Type B pancreatic cell (in vitro differentiated cells): ENCODE results near the gene GNAI3. TPM values are rescaled to one million over a fixed set of nuclear protein-coding genes. Genes with fewer than 3 reads are reported as not detected.

Experiments used
- DNase-seq: peaks from one replicate; pipeline ENCODE4 v3.0.0; 2021; ENCODE audit warnings: mixed read lengths; ENCODE audit not compliant: unreplicated experiment; ENCODE audit errors: extremely low spot score
- H3K27ac Mint-ChIP-seq: 2 replicates; pipeline ENCODE4 v1.8.0; 2021; ENCODE audit warnings: mild to moderate bottlenecking, mixed read lengths
- H3K27me3 Mint-ChIP-seq: 2 replicates; pipeline ENCODE4 v1.8.0; 2021; ENCODE audit warnings: mixed read lengths
- H3K36me3 Mint-ChIP-seq: 2 replicates; pipeline ENCODE4 v1.8.0; 2021; ENCODE audit warnings: mixed read lengths
- H3K4me1 Mint-ChIP-seq: one replicate; pipeline ENCODE4 v1.8.0; 2021; ENCODE audit warnings: mixed read lengths; ENCODE audit not compliant: unreplicated experiment
- H3K4me3 Mint-ChIP-seq: 2 replicates; pipeline ENCODE4 v1.8.0; 2021; ENCODE audit warnings: mild to moderate bottlenecking, mixed read lengths
- H3K9me3 Mint-ChIP-seq: 2 replicates; pipeline ENCODE4 v1.8.0; 2021; ENCODE audit warnings: mixed read lengths
- CTCF ChIP-seq: fragments of 200-600 bp; sonication (generic); conservative IDR thresholded peaks from 2 replicates; pipeline ENCODE4 v1.5.0; 2021; ENCODE audit warnings: antibody characterized with exemption, mild to moderate bottlenecking
- total RNA-seq: library from RNA; stranded (reverse); gene quantifications from 2 replicates; pipeline ENCODE4 v1.2.1, GENCODE V29; 2021; ENCODE audit warnings: low replicate concordance

Gene GNAI3
- total RNA-seq, 1 donor from 2014 or later: 8.9 TPM

GRCh38 chr1:109559995-109560394 is 11.6 kb downstream of the GNAI3 start:
- H3K9me3 Mint-ChIP-seq: no peaks in the 10 kb centered on the region
- peaks cover 30% of the 10 kb centered on the region for H3K4me1 Mint-ChIP-seq
- H3K4me3 Mint-ChIP-seq: no peak overlapping the region
- no peak overlapping the region for H3K27ac Mint-ChIP-seq
- no peaks in the 10 kb centered on the region for H3K27me3 Mint-ChIP-seq
- TF ChIP-seq CTCF: no peak
- no peaks in the 10 kb centered on the region for H3K36me3 Mint-ChIP-seq
- no peak for DNase-seq

GRCh38 chr1:109564194-109564878 is 15.9 kb downstream of the GNAI3 start:
- Mint-ChIP-seq H3K4me1 (peaks cover 37% of the 10 kb centered on the region), H3K27me3 (no peaks in the 10 kb centered on the region), H3K27ac (peak overlapping the region; percentile 37), H3K36me3 (no peaks in the 10 kb centered on the region), H3K9me3 (no peaks in the 10 kb centered on the region), H3K4me3 (no peak overlapping the region)
- DNase-seq: no peak
- TF ChIP-seq CTCF: no peak

- H3K4me3 Mint-ChIP-seq: no peak overlapping the region
- no peak for DNase-seq
- no peak for TF ChIP-seq CTCF
- no peaks in the 10 kb centered on the region for H3K36me3 Mint-ChIP-seq
- no peaks in the 10 kb centered on the region for H3K27me3 Mint-ChIP-seq
- peaks cover 31% of the 10 kb centered on the region for H3K4me1 Mint-ChIP-seq
- no peaks in the 10 kb centered on the region for H3K9me3 Mint-ChIP-seq
- peak overlapping the region; percentile 1 for H3K27ac Mint-ChIP-seq
Measured at GRCh38 chr1:109565241-109565640, 16.8 kb downstream of the GNAI3 start.

- H3K27ac Mint-ChIP-seq: peak overlapping the region; percentile 30
- H3K27me3 Mint-ChIP-seq: no peaks in the 10 kb centered on the region
- no peak for TF ChIP-seq CTCF
- no peaks in the 10 kb centered on the region for H3K9me3 Mint-ChIP-seq
- no peak for DNase-seq
- H3K4me1 Mint-ChIP-seq: peaks cover 25% of the 10 kb centered on the region
- no peak overlapping the region for H3K4me3 Mint-ChIP-seq
- no peaks in the 10 kb centered on the region for H3K36me3 Mint-ChIP-seq
Measured at GRCh38 chr1:109566982-109567381, 18.6 kb downstream of the GNAI3 start.

- TF ChIP-seq CTCF: no peak
- H3K36me3 Mint-ChIP-seq: no peaks in the 10 kb centered on the region
- no peaks in the 10 kb centered on the region for H3K9me3 Mint-ChIP-seq
- peaks cover 28% of the 10 kb centered on the region for H3K4me1 Mint-ChIP-seq
- H3K4me3 Mint-ChIP-seq: no peak overlapping the region
- H3K27ac Mint-ChIP-seq: peak overlapping the region; percentile 30
- H3K27me3 Mint-ChIP-seq: no peaks in the 10 kb centered on the region
- DNase-seq: no peak
Measured at GRCh38 chr1:109567877-109568672, 19.7 kb downstream of the GNAI3 start.
